ENCODE results near the gene MAP3K2. TPM values are rescaled to one million over a fixed set of nuclear protein-coding genes. Genes with fewer than 3 reads are reported as not detected.
A peak's percentile ranks its signal among the peaks of the same experiment; 100 is the strongest.

Gene MAP3K2
- polyA plus RNA-seq, 3 donors, result 16.0 to 86.4 (median 66.3) TPM

- no peaks in the 10 kb centered on the region for H3K36me3 Mint-ChIP-seq
- no peaks in the 10 kb centered on the region for H4K20me1 ChIP-seq (ENCODE audit: insufficient read depth, low read length)
- peak overlapping the region in 1 of 7 donors; percentile 72 for H3K27ac Mint-ChIP-seq
- no peak overlapping the region for H3K4me2 ChIP-seq (replicated peaks; ENCODE audit: extremely low read depth, low read length, poor library complexity, severe bottlenecking)
- no peaks in the 10 kb centered on the region for H3K9me3 Mint-ChIP-seq
- no peak for DNase-seq
- no peaks in the 10 kb centered on the region for H3K36me3 ChIP-seq (replicated peaks in 1 of 2; ENCODE audit: control insufficient read depth in 1 of 2, insufficient read depth in 2 of 2, low read length in 2 of 2)
- WGBS (ENCODE audit: insufficient coverage), result 93% methylated on average over 6 of the region's 11 CpGs
- TF ChIP-seq CTCF (IDR thresholded peaks at IDR 0.05), result no peak
- H3K4me3 ChIP-seq (replicated peaks in 1 of 3; ENCODE audit: low read depth in 2 of 3, low read length in 3 of 3), result no peak overlapping the region
- H3K9me3 ChIP-seq (replicated peaks in 1 of 2; ENCODE audit: control insufficient read depth in 1 of 2, insufficient read depth in 1 of 2, low read length in 2 of 2), result no peaks in the 10 kb centered on the region
- peaks cover 43% of the 10 kb centered on the region for H3K4me1 Mint-ChIP-seq
- no peaks in the 10 kb centered on the region for H3K27me3 ChIP-seq (ENCODE audit: control insufficient read depth in 2 of 2, insufficient read depth in 2 of 2, low read length in 2 of 2)
- intact Hi-C loops (cut with micrococcal nuclease), result no loop called here
- no peak overlapping the region for H2AFZ ChIP-seq (ENCODE audit: insufficient read depth, low read depth, low read length, poor library complexity, severe bottlenecking)
- H3K27ac ChIP-seq (ENCODE audit: low read depth in 1 of 2, low read length in 2 of 2), result no peak overlapping the region
- peaks cover 33 to 41% of the 10 kb centered on the region in 2 donors for H3K4me1 ChIP-seq (ENCODE audit: control insufficient read depth in 1 of 2, insufficient read depth in 2 of 2, low read length in 2 of 2)
- no peak overlapping the region for H3K4me3 Mint-ChIP-seq
- no peak overlapping the region for H3K9ac ChIP-seq (ENCODE audit: insufficient read depth, low read length, poor library complexity, severe bottlenecking)
- H3K27me3 Mint-ChIP-seq (ENCODE audit: low read depth in 3 of 3), result peaks cover 0 to 3% (median 0%) of the 10 kb centered on the region in 3 donors
- H3K79me2 ChIP-seq (ENCODE audit: insufficient read depth, low read length), result no peaks in the 10 kb centered on the region
Observed at GRCh38 chr2:127401757-127402695, 14.3 kb upstream of the MAP3K2 start.

GRCh38 chr2:127400897-127401756, 13.4 kb upstream of the MAP3K2 start:
- H3K27ac Mint-ChIP-seq, result no peak overlapping the region
- Histone ChIP-seq H3K4me3 (replicated peaks in 1 of 3; ENCODE audit: low read depth in 2 of 3, low read length in 3 of 3) (no peak overlapping the region), H3K79me2 (ENCODE audit: insufficient read depth, low read length) (no peaks in the 10 kb centered on the region), H4K20me1 (ENCODE audit: insufficient read depth, low read length) (no peaks in the 10 kb centered on the region), H3K4me1 (ENCODE audit: control insufficient read depth in 1 of 2, insufficient read depth in 2 of 2, low read length in 2 of 2) (peaks cover 33 to 40% of the 10 kb centered on the region in 2 donors), H3K27ac (ENCODE audit: low read depth in 1 of 2, low read length in 2 of 2) (no peak overlapping the region), H3K4me2 (replicated peaks; ENCODE audit: extremely low read depth, low read length, poor library complexity, severe bottlenecking) (no peak overlapping the region), H2AFZ (ENCODE audit: insufficient read depth, low read depth, low read length, poor library complexity, severe bottlenecking) (no peak overlapping the region), H3K27me3 (ENCODE audit: control insufficient read depth in 2 of 2, insufficient read depth in 2 of 2, low read length in 2 of 2) (no peaks in the 10 kb centered on the region), H3K9me3 (replicated peaks in 1 of 2; ENCODE audit: control insufficient read depth in 1 of 2, insufficient read depth in 1 of 2, low read length in 2 of 2) (no peaks in the 10 kb centered on the region), H3K9ac (ENCODE audit: insufficient read depth, low read length, poor library complexity, severe bottlenecking) (no peak overlapping the region), H3K36me3 (replicated peaks in 1 of 2; ENCODE audit: control insufficient read depth in 1 of 2, insufficient read depth in 2 of 2, low read length in 2 of 2) (no peaks in the 10 kb centered on the region)
- H3K4me1 Mint-ChIP-seq, result peaks cover 43% of the 10 kb centered on the region
- TF ChIP-seq CTCF (IDR thresholded peaks at IDR 0.05), result no peak
- H3K9me3 Mint-ChIP-seq, result no peaks in the 10 kb centered on the region
- H3K27me3 Mint-ChIP-seq (ENCODE audit: low read depth in 3 of 3), result peaks cover 0 to 3% (median 0%) of the 10 kb centered on the region in 3 donors
- no peak overlapping the region for H3K4me3 Mint-ChIP-seq
- 94% methylated on average over 32 of the region's 39 CpGs for WGBS (ENCODE audit: insufficient coverage)
- intact Hi-C loops (cut with micrococcal nuclease), result no loop called here
- no peak for DNase-seq
- H3K36me3 Mint-ChIP-seq, result no peaks in the 10 kb centered on the region

Measured in CD14-positive monocyte (primary cell).